PC-3 (cell line): ENCODE measurements around the gene PRADC1.

Experiments used
- CTCF ChIP-seq: fragments of 300-600 bp; sonication (generic); conservative IDR thresholded peaks from 2 replicates; pipeline ENCODE4 v1.5.1; 2017; ENCODE audit warnings: antibody characterized with exemption, low read depth, mild to moderate bottlenecking, low read length
- EZH2 ChIP-seq: fragments of 300-600 bp; sonication (generic); IDR thresholded peaks from one replicate; pipeline ENCODE4 v1.6.1; 2017; ENCODE audit warnings: antibody characterized with exemption, mild to moderate bottlenecking, low read length; ENCODE audit not compliant: unreplicated experiment
- EZH2phosphoT487 ChIP-seq: fragments of 300-600 bp; sonication (generic); IDR thresholded peaks from 2 replicates; pipeline ENCODE4 v1.6.1; 2018; ENCODE audit warnings: mild to moderate bottlenecking, antibody characterized with exemption, low read length, borderline replicate concordance

GRCh38 chr2:73214120-73215035 is 18.7 kb downstream of the PRADC1 start, which contains the start of gene SMYD5:
- no peak for TF ChIP-seq CTCF
- no peak for TF ChIP-seq EZH2
- no peak for TF ChIP-seq EZH2phosphoT487
